Activated T-cell treated with anti-CD3 and anti-CD28 coated beads, Interleukin-2, amount 50 U/mL, for 4 hours (primary cell): ENCODE measurements around the gene MED8. TPM values are rescaled to one million over a fixed set of nuclear protein-coding genes. Genes with fewer than 3 reads are reported as not detected.

Experiments used
- total RNA-seq, 3 donors: library from RNA; stranded (reverse); gene quantifications; one replicate each; pipeline ENCODE4 v1.2.1, GENCODE V29; 2021

The MED8 gene
- total RNA-seq, 3 donors from 2014 or later = 49.8 to 59.1 (median 50.4) TPM

Other genes with a start within 250 kb of the MED8 start
- gene EBNA1BP2, start 217.5 kb downstream of the MED8 start, total RNA-seq = 100 to 1,000 TPM; 260 to 288 (median 265) TPM
- under 1 TPM in 2 of 3 donors, not detected in 1; 0.05 to 0.41 TPM for gene CFAP57, start 217.5 kb downstream of the MED8 start, total RNA-seq
- not detected for gene TMEM125, start 119.8 kb downstream of the MED8 start, total RNA-seq
- gene C1orf210, start 104.2 kb downstream of the MED8 start, total RNA-seq = not detected
- under 1 TPM; 0.18 to 0.27 (median 0.24) TPM for gene TIE1, start 88.8 kb downstream of the MED8 start, total RNA-seq
- not detected for gene MPL, start 52.0 kb downstream of the MED8 start, total RNA-seq
- 10 to 100 TPM; 47.3 to 70.1 (median 60.3) TPM for gene CDC20, start 30.8 kb downstream of the MED8 start, total RNA-seq
- 10 to 100 TPM; 91.4 to 99.8 (median 92.8) TPM for gene ELOVL1, start 21.8 kb downstream of the MED8 start, total RNA-seq
- gene SZT2, start 99 bp upstream of the MED8 start, total RNA-seq = 10 to 100 TPM; 37.1 to 44.2 (median 39.5) TPM
- 1 to 10 TPM; 4.2 to 5.8 (median 4.7) TPM for gene HYI, start 64.1 kb upstream of the MED8 start, total RNA-seq
- gene PTPRF, start 141.1 kb upstream of the MED8 start, total RNA-seq = under 1 TPM; 0.86 to 0.95 (median 0.92) TPM